OCI-LY3 (cell line): Measurements from ENCODE around the gene CHI3L2.

ENCODE experiments used
- H2AFZ ChIP-seq: fragments of 200-600, 300-600 bp; shearing (Covaris generic); 2 replicates; pipeline ENCODE4 v1.6.0; 2014; ENCODE audit warnings: antibody characterized with exemption, low read depth, low read length
- H3K27ac ChIP-seq: fragments of 200-600, 300-600 bp; sonication (generic); 2 replicates; pipeline ENCODE4 v1.5.1; 2014; ENCODE audit warnings: mild to moderate bottlenecking, low read length, moderate library complexity, mixed read lengths
- H3K27me3 ChIP-seq: fragments of 200-600, 300-600 bp; sonication (generic); 2 replicates; pipeline ENCODE4 v1.6.1; 2014; ENCODE audit warnings: low read depth, low read length, mixed read lengths
- H3K36me3 ChIP-seq: fragments of 200-600, 300-600 bp; sonication (generic); replicated peaks from 2 replicates; pipeline ENCODE3; 2014; ENCODE audit warnings: low read depth, low read length, mixed read lengths
- H3K4me1 ChIP-seq: fragments of 300-600, 200-600 bp; sonication (generic); 2 replicates; pipeline ENCODE4 v1.6.1; 2014; ENCODE audit warnings: low read length, mixed read lengths
- H3K4me2 ChIP-seq: fragments of 200-600, 300-600 bp; sonication (generic); 2 replicates; pipeline ENCODE4 v1.6.1; 2014; ENCODE audit warnings: low read length, mixed read lengths
- H3K4me3 ChIP-seq: fragments of 300-600, 200-600 bp; sonication (generic); 2 replicates; pipeline ENCODE4 v1.5.1; 2014; ENCODE audit warnings: antibody characterized with exemption, mild to moderate bottlenecking, low read length, moderate library complexity
- H3K79me2 ChIP-seq: fragments of 300-600, 200-600 bp; shearing (Covaris generic); 2 replicates; pipeline ENCODE4 v1.6.1; 2014; ENCODE audit warnings: mild to moderate bottlenecking, low read length, mixed read lengths
- H3K9ac ChIP-seq: fragments of 300-600, 200-600 bp; shearing (Covaris generic); 2 replicates; pipeline ENCODE4 v1.6.0; 2014; ENCODE audit warnings: mild to moderate bottlenecking, low read length, moderate library complexity
- H3K9me3 ChIP-seq: fragments of 200-600, 300-600 bp; shearing (Covaris generic); 2 replicates; pipeline ENCODE4 v1.6.1; 2014; ENCODE audit warnings: low read length, mixed read lengths; ENCODE audit not compliant: insufficient read depth
- H4K20me1 ChIP-seq: fragments of 200-600, 300-600 bp; sonication (generic); 2 replicates; pipeline ENCODE4 v1.6.1; 2016; ENCODE audit warnings: low read length, mixed read lengths; ENCODE audit not compliant: insufficient read depth
- CTCF ChIP-seq: fragments of 200-600, 300-600 bp; sonication (generic); IDR thresholded peaks from 2 replicates; pipeline ENCODE4 v1.5.1; 2014; ENCODE audit warnings: antibody characterized with exemption, low read length, low read depth
- EZH2phosphoT487 ChIP-seq: fragments of 200-600 bp; shearing (Covaris generic); IDR thresholded peaks from 2 replicates; pipeline ENCODE4 v1.6.1; 2018; ENCODE audit warnings: antibody characterized with exemption, mixed run types, low read depth

The CHI3L2 gene

GRCh38 chr1:111204983-111205713 is 22.4 kb upstream of the CHI3L2 start:
- Histone ChIP-seq H3K4me3 (peak overlapping the region; percentile 92), H2AFZ (no peak overlapping the region)

GRCh38 chr1:111205714-111206050 is 21.8 kb upstream of the CHI3L2 start:
- Histone ChIP-seq H3K4me1 (peaks cover 22% of the 10 kb centered on the region), H3K79me2 (no peaks in the 10 kb centered on the region), H2AFZ (no peak overlapping the region), H3K4me3 (peak overlapping the region; percentile 92; the same call in 1 of the 2 replicates), H3K27ac (no peak overlapping the region), H3K4me2 (peak overlapping the region; percentile 99), H3K9ac (no peak overlapping the region), H3K27me3 (no peaks in the 10 kb centered on the region), H4K20me1 (no peaks in the 10 kb centered on the region), H3K9me3 (no peaks in the 10 kb centered on the region), H3K36me3 (no peaks in the 10 kb centered on the region)
- TF ChIP-seq EZH2phosphoT487 (no peak), CTCF (no peak)

More at GRCh38 chr1:111204983-111205713, 22.4 kb upstream of the CHI3L2 start:
- Histone ChIP-seq H3K27me3 (no peaks in the 10 kb centered on the region), H3K36me3 (no peaks in the 10 kb centered on the region), H3K4me1 (peaks cover 22% of the 10 kb centered on the region), H3K4me2 (peak overlapping the region; percentile 99), H3K9ac (peak overlapping the region; percentile 89), H4K20me1 (no peaks in the 10 kb centered on the region), H3K9me3 (no peaks in the 10 kb centered on the region), H3K27ac (no peak overlapping the region), H3K79me2 (no peaks in the 10 kb centered on the region)
- TF ChIP-seq EZH2phosphoT487 (no peak), CTCF (no peak)

- Histone ChIP-seq H3K79me2 (no peaks in the 10 kb centered on the region), H3K4me2 (no peak overlapping the region), H3K9ac (no peak overlapping the region), H3K27ac (no peak overlapping the region), H3K27me3 (no peaks in the 10 kb centered on the region), H3K36me3 (no peaks in the 10 kb centered on the region), H3K4me3 (no peak overlapping the region), H2AFZ (no peak overlapping the region), H4K20me1 (no peaks in the 10 kb centered on the region), H3K4me1 (peaks cover 15% of the 10 kb centered on the region), H3K9me3 (peaks cover 2% of the 10 kb centered on the region; the same call in 1 of the 2 replicates)
- no peak for TF ChIP-seq CTCF
- no peak for TF ChIP-seq EZH2phosphoT487
These were observed 18.6 kb upstream of the CHI3L2 start for GRCh38 chr1:111208921-111209320.

GRCh38 chr1:111209622-111210021 is 17.9 kb upstream of the CHI3L2 start:
- H2AFZ ChIP-seq: no peak overlapping the region
- H3K4me2 ChIP-seq: no peak overlapping the region
- H3K4me3 ChIP-seq: no peak overlapping the region
- H3K27me3 ChIP-seq: no peaks in the 10 kb centered on the region
- H3K79me2 ChIP-seq: no peaks in the 10 kb centered on the region
- peaks cover 20% of the 10 kb centered on the region for H3K4me1 ChIP-seq
- no peaks in the 10 kb centered on the region for H4K20me1 ChIP-seq
- H3K27ac ChIP-seq: no peak overlapping the region
- TF ChIP-seq CTCF: no peak
- TF ChIP-seq EZH2phosphoT487: no peak
- H3K9ac ChIP-seq: no peak overlapping the region
- H3K9me3 ChIP-seq: peaks cover 9% of the 10 kb centered on the region; the same call in 1 of the 2 replicates
- no peaks in the 10 kb centered on the region for H3K36me3 ChIP-seq
